ENCODE data around the gene FAM53C. TPM values are rescaled to one million over a fixed set of nuclear protein-coding genes. Genes with fewer than 3 reads are reported as not detected.

The FAM53C gene
- total RNA-seq (10 to 100 TPM; 23.9 to 25.0 TPM), polyA plus RNA-seq (ENCODE audit: insufficient read length in 6 of 6) (10 to 100 TPM; 40.2 to 43.4 (median 42.5) TPM)
- long read RNA-seq, donor 1, full-length matches to known transcripts = 5 of 19 reads
- long read RNA-seq, donor 1, partial matches to known transcripts = 14 of 19 reads
- long read RNA-seq, donor 1, other reads (novel, unspliced or antisense) = 0 of 19 reads
- long read RNA-seq, donor 2, full-length matches to known transcripts = 9 of 16 reads
- long read RNA-seq, donor 2, partial matches to known transcripts = 7 of 16 reads
- long read RNA-seq, donor 2, other reads (novel, unspliced or antisense) = 0 of 16 reads
- long read RNA-seq, donor 3, full-length matches to known transcripts = 2 of 2 reads
- long read RNA-seq, donor 3, partial matches to known transcripts = 0 of 2 reads
- long read RNA-seq, donor 3, other reads (novel, unspliced or antisense) = 0 of 2 reads
- long read RNA-seq, donor 4, partial matches to known transcripts = 2 of 6 reads
- long read RNA-seq, donor 4, other reads (novel, unspliced or antisense) = 4 of 6 reads
- long read RNA-seq, donor 5, full-length matches to known transcripts = 8 of 8 reads
- long read RNA-seq, donor 5, partial matches to known transcripts = 0 of 8 reads
- long read RNA-seq, donor 5, other reads (novel, unspliced or antisense) = 0 of 8 reads
- long read RNA-seq, donor 6, full-length matches to known transcripts = 1 of 1 reads
- long read RNA-seq, donor 6, partial matches to known transcripts = 0 of 1 reads
- long read RNA-seq, donor 6, other reads (novel, unspliced or antisense) = 0 of 1 reads
- long read RNA-seq, donor 7, full-length matches to known transcripts = 1 of 1 reads
- long read RNA-seq, donor 7, partial matches to known transcripts = 0 of 1 reads
- long read RNA-seq, donor 7, other reads (novel, unspliced or antisense) = 0 of 1 reads
- long read RNA-seq, donor 8, full-length matches to known transcripts = 3 of 9 reads
- long read RNA-seq, donor 8, partial matches to known transcripts = 6 of 9 reads
- long read RNA-seq, donor 8, other reads (novel, unspliced or antisense) = 0 of 9 reads
- long read RNA-seq, donor 9 = 0 reads
- long read RNA-seq, donor 10, partial matches to known transcripts = 1 of 2 reads
- long read RNA-seq, donor 10, other reads (novel, unspliced or antisense) = 1 of 2 reads
- long read RNA-seq, donor 11, full-length matches to known transcripts = 8 of 20 reads
- long read RNA-seq, donor 11, partial matches to known transcripts = 12 of 20 reads
- long read RNA-seq, donor 11, other reads (novel, unspliced or antisense) = 0 of 20 reads
- long read RNA-seq, donor 12, full-length matches to known transcripts = 9 of 9 reads
- long read RNA-seq, donor 12, partial matches to known transcripts = 0 of 9 reads
- long read RNA-seq, donor 12, other reads (novel, unspliced or antisense) = 0 of 9 reads

- intact Hi-C loops (cut with DNase I) = no loop called here
Measured at GRCh38 chr5:138337685-138338410, at the start of gene FAM53C. TSS of gene FAM53C (plus strand) at chr5:138338266. CDS start at chr5:138341336, 3,070 bp downstream.

DNA sequence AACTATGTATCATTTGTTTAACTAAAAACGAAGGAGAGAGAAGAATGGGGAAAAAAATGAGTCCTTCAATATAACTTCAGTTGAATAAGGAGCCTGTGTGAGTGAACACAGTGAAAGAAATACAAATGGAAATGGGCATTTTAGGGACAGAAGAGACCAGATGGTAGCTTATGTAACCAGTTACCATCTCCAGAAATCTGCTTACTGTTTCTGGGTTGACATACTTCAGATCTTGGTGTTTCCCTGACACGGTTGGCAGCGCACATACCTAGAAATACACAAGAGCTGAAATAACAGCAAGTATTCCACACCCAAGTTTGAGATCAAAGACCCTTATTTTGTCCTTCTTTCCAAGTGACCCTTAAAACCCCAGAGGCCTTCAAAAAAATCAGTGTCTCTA is 48.8 kb upstream of the FAM53C start:
- Histone ChIP-seq H3K9me3 (no peaks in the 10 kb centered on the region), H3K36me3 (peaks cover 0 to 16% of the 10 kb centered on the region in 2 donors), H3K4me3 (no peak overlapping the region), H3K4me1 (no peaks in the 10 kb centered on the region), H3K27ac (no peak overlapping the region), H3K27me3 (no peaks in the 10 kb centered on the region)
- DNase-seq (no peak), ATAC-seq (no peak)
- intact Hi-C loops (cut with DNase I) = no loop called here
- TF ChIP-seq, protein P1, sequence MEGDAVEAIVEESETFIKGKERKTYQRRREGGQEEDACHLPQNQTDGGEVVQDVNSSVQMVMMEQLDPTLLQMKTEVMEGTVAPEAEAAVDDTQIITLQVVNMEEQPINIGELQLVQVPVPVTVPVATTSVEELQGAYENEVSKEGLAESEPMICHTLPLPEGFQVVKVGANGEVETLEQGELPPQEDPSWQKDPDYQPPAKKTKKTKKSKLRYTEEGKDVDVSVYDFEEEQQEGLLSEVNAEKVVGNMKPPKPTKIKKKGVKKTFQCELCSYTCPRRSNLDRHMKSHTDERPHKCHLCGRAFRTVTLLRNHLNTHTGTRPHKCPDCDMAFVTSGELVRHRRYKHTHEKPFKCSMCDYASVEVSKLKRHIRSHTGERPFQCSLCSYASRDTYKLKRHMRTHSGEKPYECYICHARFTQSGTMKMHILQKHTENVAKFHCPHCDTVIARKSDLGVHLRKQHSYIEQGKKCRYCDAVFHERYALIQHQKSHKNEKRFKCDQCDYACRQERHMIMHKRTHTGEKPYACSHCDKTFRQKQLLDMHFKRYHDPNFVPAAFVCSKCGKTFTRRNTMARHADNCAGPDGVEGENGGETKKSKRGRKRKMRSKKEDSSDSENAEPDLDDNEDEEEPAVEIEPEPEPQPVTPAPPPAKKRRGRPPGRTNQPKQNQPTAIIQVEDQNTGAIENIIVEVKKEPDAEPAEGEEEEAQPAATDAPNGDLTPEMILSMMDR (IDR thresholded peaks at IDR 0.05) = no peak

More at GRCh38 chr5:138337685-138338410, at the start of gene FAM53C:
- Histone ChIP-seq H3K36me3 (peaks cover 0 to 19% of the 10 kb centered on the region in 2 donors), H3K27ac (peak within 1 kb of the TSS; percentile 88 to 94), H3K27me3 (no peaks in the 10 kb centered on the region), H3K4me3 (peak within 1 kb of the TSS; percentile 79 to 87), H3K4me1 (peaks cover 13 to 44% of the 10 kb centered on the region in 2 donors), H3K9me3 (no peaks in the 10 kb centered on the region)
- TF ChIP-seq, protein P1 (IDR thresholded peaks at IDR 0.05) = no peak
- DNase-seq (peak; percentile 93 to 100 (median 96)), ATAC-seq (peak; percentile 94)

DNA sequence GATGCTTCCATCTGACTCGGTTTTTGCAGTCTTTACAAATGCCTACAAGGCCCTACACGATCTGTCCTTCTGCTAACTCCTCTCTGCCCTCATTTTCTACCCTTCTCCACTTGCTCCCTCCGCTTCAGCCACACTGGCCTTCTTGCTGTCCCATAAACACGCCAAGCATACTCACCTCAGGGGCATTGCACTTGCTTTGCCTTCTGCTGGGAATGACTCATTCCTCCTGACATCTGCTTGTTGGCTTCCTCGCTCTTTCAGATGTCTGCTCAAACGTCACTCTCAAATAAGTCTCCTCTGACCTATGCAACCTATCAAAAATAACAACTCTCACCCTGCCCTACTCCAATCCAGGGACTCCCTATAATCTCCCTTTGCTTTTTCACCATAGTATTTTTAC is 34.7 kb upstream of the FAM53C start:
- H3K9me3 ChIP-seq = no peaks in the 10 kb centered on the region
- H3K27ac ChIP-seq = no peak overlapping the region
- H3K4me1 ChIP-seq = no peaks in the 10 kb centered on the region
- no peaks in the 10 kb centered on the region for H3K27me3 ChIP-seq
- no peak overlapping the region for H3K4me3 ChIP-seq
- no peak for DNase-seq
- TF ChIP-seq, protein P1 (IDR thresholded peaks at IDR 0.05) = no peak
- no peak for ATAC-seq
- no peaks in the 10 kb centered on the region for H3K36me3 ChIP-seq
- intact Hi-C loops (cut with DNase I) = no loop called here

GRCh38 chr5:138305797-138306196 is 32.3 kb upstream of the FAM53C start:
- no peaks in the 10 kb centered on the region for H3K27me3 ChIP-seq
- H3K36me3 ChIP-seq = no peaks in the 10 kb centered on the region
- no peaks in the 10 kb centered on the region for H3K9me3 ChIP-seq
- intact Hi-C loops (cut with DNase I) = no loop called here
- H3K4me1 ChIP-seq = no peaks in the 10 kb centered on the region
- no peak for DNase-seq
- no peak for ATAC-seq
- no peak overlapping the region for H3K4me3 ChIP-seq
- H3K27ac ChIP-seq = no peak overlapping the region
- TF ChIP-seq, protein P1 (IDR thresholded peaks at IDR 0.05) = no peak
